GM20000 (cell line): Measurements from ENCODE around the gene GPATCH8.
"Not testable (repeated sequence)": the region's sequence is repeated elsewhere in the genome, so short reads cannot be mapped to it uniquely, and the experiment has no call there.

Source experiments
- DNase-seq: peaks from one replicate; pipeline ENCODE4 v3.0.0; 2012; ENCODE audit warnings: low spot score
- CTCF ChIP-seq: IDR thresholded peaks from 2 replicates; pipeline ENCODE4 v1.5.1; 2012; ENCODE audit warnings: mild to moderate bottlenecking, control low read depth; ENCODE audit errors: extremely low read depth, missing control alignments

GPATCH8 gene

GRCh38 chr17:44375196-44376017, 127.8 kb downstream of the GPATCH8 start:
- DNase-seq: peak; percentile 33
- no peak for TF ChIP-seq CTCF

GRCh38 chr17:44374306-44375195, 128.7 kb downstream of the GPATCH8 start:
- no peak for TF ChIP-seq CTCF
- peak; percentile 61 for DNase-seq

GRCh38 chr17:44372036-44372435, 131.2 kb downstream of the GPATCH8 start:
- no peak for DNase-seq
- TF ChIP-seq CTCF: no peak

GRCh38 chr17:44369414-44370023, 133.7 kb downstream of the GPATCH8 start:
- DNase-seq: not testable (repeated sequence)

- not testable (repeated sequence) for DNase-seq
Measured at GRCh38 chr17:44368391-44369243, 134.6 kb downstream of the GPATCH8 start.

GRCh38 chr17:44367231-44367979, 135.8 kb downstream of the GPATCH8 start:
- TF ChIP-seq CTCF: no peak
- DNase-seq: no peak

GRCh38 chr17:44365051-44365450, 138.2 kb downstream of the GPATCH8 start:
- DNase-seq: not testable (repeated sequence)

- peak; percentile 95 for DNase-seq
- peak; percentile 74 for TF ChIP-seq CTCF
Measured at GRCh38 chr17:44363613-44364159, 139.5 kb downstream of the GPATCH8 start, which contains the start of gene FAM171A2. FAM171A2 (minus strand) TSS chr17:44363853; CDS start chr17:44363714, 139 bp downstream.
